Activated effector memory CD4-positive, alpha-beta T cell treated with Interleukin-2 at 50 U/mL for 16 hours (primary cell): ENCODE results near the gene SF1.

Source experiments
- DNase-seq: peaks from one replicate; pipeline ENCODE4 v3.0.0-alpha.2; 2020

SF1 gene

GRCh38 chr11:64801158-64801464 lies 22.8 kb upstream of the SF1 start:
- no peak for DNase-seq

- DNase-seq: no peak
Measured at GRCh38 chr11:64800303-64801157, 22.2 kb upstream of the SF1 start.

GRCh38 chr11:64799623-64800302 lies 21.4 kb upstream of the SF1 start:
- DNase-seq: no peak

GRCh38 chr11:64799256-64799622 lies 20.9 kb upstream of the SF1 start:
- DNase-seq: no peak

GRCh38 chr11:64796757-64797541 lies 18.6 kb upstream of the SF1 start:
- no peak for DNase-seq

- DNase-seq: no peak
Measured at GRCh38 chr11:64796047-64796756, 17.9 kb upstream of the SF1 start.

- DNase-seq: no peak
Measured at GRCh38 chr11:64794526-64794925, 16.2 kb upstream of the SF1 start.

GRCh38 chr11:64793271-64794160 lies 15.2 kb upstream of the SF1 start:
- DNase-seq: no peak

GRCh38 chr11:64792482-64792881 lies 14.1 kb upstream of the SF1 start:
- DNase-seq: no peak

- no peak for DNase-seq
Measured at GRCh38 chr11:64791781-64792291, 13.5 kb upstream of the SF1 start.

GRCh38 chr11:64790205-64791095 lies 12.1 kb upstream of the SF1 start:
- DNase-seq: no peak

GRCh38 chr11:64789331-64790204 lies 11.2 kb upstream of the SF1 start:
- DNase-seq: no peak

- no peak for DNase-seq
Measured at GRCh38 chr11:64788321-64789215, 10.2 kb upstream of the SF1 start.

- DNase-seq: peak; percentile 40
Measured at GRCh38 chr11:64787526-64788320, 9.4 kb upstream of the SF1 start.

- DNase-seq: no peak
Measured at GRCh38 chr11:64786308-64786707, 8.0 kb upstream of the SF1 start.

- DNase-seq: no peak
Measured at GRCh38 chr11:64784813-64785581, 6.7 kb upstream of the SF1 start.

- no peak for DNase-seq
Measured at GRCh38 chr11:64778223-64778472, 194 bp downstream of the SF1 start.
